NOMO-1 treated with DMSO at 0.1 percent for 48 hours (cell line): ENCODE results near the gene KDSR.

ENCODE experiments used
- DNase-seq: peaks from one replicate; lab custom pipeline; 2025; ENCODE audit not compliant: unreplicated experiment; lab: John Stamatoyannopoulos, UW

Gene KDSR

DNA sequence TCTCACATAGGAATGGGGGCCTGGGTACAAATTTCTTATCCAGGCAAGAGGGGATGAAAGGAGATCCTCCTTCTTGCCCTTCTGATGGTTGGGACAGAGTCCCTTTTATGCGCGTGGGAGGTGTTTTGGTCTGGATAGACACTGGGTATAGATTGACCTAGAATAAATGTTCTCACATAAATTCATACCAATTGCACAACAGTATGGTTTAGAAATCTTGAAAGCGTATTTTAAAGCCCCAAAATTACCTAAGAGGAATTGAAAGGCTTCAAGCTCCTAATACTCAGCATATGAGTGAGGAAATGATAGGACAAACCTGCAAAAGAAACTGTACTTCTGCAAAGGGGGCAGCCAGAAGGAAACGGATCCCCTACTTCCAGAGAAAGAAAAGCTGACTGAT is 44.8 kb downstream of the KDSR start:
- DNase-seq, result peak; percentile 85

DNA sequence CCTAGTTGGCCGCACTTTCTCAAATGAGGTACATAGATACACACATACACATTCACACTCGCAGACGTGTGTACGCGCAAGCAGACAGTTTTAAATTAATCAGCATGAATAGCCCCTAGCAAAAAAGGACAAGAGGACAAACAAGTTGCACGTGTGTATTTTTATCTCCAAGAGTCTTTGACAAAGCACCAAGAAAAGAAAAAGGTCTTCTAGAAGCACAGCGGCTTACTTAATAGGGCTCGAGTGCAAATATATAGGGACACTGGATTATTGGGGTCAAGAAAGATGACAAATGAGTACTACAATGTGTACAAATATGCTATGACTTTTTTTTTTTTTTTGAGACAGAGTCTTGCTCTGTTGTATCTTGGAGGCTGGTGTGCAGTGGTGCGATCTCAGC is 45.7 kb downstream of the KDSR start:
- DNase-seq, result no peak

DNA sequence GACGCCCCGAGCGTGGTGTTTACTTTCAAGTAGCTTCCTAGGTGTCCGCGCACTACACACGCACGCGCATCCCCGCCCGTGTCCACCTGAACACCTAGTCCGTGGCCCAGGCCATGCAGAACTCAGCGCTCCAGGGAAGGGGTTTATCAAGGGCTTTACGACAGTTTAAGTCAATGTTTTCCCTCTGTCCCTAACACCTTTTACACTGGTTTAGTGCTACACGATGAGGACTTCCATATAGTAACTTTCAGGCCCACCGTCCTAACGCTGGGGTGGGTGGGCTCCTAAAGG is 46.1 kb downstream of the KDSR start:
- DNase-seq, result no peak

DNA sequence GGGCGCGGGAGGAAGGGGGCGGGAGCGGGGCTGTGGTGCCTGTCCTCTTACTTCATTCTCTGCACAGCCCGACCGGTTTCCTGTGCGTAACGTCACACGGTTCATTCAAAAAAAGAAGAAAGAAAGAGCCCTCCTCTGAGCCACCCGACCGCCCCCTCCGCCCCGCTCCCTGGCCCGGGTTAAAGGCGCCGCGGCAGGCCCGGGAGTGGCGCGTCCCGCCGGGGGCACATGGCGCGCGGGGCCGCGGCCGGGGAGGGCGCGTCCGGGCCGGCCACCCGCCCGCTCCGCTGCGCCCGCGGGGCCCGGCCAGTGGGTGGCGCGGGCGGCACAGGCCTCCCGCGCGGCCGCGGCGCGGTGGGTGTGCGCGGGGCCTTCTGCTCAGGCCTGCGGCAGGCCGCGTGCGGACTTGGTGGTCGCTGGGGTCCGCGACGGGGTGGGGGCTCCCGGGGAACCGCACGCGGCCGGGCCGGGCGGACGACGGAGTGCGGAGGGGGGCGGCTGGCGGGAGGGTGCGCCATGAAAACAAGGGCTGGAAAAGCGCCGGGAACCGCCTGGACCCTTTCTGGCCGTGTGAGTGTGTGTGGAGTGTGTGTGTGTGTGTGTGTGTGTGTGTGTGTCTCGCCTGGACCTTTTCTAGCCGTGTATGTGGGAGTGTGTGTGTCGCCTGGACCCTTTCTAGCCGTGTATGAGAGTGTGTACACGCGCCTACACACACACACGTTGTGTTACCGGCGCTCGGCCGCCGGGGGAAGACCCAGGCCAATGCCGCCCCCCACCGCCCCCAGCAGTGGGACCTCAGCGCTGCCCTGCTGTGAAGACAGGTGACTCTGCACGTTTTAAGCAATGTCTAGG is 46.7 kb downstream of the KDSR start:
- DNase-seq, result peak; percentile 94

DNA sequence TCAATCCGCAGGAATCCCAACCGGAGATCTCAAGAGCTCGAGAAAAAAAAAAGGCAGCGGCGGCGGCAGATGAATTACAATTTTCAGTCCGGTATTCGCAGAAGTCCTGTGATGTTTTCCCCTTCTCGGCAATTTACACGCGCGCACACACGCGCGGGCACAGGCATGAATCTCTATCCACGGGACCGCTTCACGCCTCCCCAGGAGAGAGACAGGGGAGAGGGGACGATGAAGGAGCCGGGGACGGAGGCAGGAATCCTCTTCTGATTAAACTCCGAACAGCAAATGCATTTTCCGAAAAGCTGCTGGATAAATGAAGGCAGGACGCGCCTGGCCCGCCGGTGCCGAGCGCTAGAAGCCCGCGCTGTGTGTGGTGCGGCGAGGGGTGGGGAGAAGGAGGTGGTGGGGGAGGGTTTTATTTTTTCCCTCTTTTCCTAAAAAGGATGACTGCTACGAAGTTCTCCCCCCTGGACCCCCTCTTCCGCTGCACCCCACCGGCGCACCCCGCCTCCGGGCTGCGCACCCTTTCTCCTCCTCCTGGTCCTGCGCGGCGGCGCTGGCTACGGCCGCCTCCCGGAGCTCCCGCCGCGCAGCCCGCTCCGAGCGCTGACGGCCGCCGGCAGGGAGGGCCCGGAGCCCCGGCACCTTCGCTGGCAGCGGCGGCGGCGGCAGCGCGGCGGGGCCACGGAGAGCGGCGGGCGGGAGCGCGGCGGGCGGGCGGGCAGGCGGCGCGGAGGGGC is 47.5 kb downstream of the KDSR start, which contains the start of gene BCL2:
Gene BCL2, minus strand, starts transcription at position 387 of the 740 bp plus-strand sequence.
- DNase-seq, result peak; percentile 44

DNA sequence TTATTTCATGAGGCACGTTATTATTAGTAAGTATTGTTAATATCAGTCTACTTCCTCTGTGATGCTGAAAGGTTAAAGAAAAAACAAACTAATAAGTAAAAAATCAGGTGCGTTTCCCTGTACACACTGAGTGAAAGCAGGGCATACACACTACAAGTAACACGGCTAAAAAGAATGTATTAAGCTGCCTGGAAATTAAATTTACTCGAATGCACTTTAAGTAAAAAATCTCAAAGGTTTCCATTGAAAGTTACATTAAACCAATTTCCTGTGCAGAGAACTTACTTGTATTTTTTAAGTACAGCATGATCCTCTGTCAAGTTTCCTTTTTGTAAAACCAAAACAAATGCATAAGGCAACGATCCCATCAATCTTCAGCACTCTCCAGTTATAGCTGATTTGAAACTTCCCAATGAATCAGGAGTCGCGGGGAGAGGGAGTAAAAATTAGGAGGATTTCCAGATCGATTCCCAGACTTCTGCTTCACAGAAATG is 48.1 kb downstream of the KDSR start:
- no peak for DNase-seq

DNA sequence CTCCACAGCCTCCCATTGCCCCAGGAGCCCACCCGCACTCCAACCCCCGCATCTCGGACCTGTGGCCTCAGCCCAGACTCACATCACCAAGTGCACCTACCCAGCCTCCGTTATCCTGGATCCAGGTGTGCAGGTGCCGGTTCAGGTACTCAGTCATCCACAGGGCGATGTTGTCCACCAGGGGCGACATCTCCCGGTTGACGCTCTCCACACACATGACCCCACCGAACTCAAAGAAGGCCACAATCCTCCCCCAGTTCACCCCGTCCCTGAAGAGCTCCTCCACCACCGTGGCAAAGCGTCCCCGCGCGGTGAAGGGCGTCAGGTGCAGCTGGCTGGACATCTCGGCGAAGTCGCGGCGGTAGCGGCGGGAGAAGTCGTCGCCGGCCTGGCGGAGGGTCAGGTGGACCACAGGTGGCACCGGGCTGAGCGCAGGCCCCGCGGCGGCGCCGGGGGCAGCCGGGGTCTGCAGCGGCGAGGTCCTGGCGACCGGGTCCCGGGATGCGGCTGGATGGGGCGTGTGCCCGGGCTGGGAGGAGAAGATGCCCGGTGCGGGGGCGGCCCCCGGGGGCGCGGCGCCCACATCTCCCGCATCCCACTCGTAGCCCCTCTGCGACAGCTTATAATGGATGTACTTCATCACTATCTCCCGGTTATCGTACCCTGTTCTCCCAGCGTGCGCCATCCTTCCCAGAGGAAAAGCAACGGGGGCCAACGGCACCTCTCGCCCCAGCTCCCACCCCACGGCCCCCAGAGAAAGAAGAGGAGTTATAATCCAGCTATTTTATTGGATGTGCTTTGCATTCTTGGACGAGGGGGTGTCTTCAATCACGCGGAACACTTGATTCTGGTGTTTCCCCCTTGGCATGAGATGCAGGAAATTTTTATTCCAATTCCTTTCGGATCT is 48.8 kb downstream of the KDSR start:
- DNase-seq, result peak; percentile 89

DNA sequence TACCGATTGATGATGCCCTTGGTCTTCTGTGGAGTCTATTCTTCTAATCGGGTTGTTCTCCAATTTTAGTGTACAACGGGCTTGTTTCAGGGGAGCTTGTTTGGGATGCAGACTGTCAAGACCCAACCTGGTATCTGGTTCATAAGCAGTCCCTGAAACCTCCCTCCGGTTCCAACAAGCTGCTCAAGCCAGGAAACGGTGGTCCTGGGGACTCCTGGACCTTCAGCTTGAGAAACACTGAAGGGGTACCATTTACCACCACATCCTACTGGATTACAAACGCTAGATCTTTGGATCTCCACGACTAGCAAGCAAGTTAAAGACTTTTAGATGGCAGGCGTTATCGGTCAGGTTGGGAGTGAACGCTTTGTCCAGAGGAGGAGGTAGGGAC is 49.5 kb downstream of the KDSR start:
- no peak for DNase-seq

DNA sequence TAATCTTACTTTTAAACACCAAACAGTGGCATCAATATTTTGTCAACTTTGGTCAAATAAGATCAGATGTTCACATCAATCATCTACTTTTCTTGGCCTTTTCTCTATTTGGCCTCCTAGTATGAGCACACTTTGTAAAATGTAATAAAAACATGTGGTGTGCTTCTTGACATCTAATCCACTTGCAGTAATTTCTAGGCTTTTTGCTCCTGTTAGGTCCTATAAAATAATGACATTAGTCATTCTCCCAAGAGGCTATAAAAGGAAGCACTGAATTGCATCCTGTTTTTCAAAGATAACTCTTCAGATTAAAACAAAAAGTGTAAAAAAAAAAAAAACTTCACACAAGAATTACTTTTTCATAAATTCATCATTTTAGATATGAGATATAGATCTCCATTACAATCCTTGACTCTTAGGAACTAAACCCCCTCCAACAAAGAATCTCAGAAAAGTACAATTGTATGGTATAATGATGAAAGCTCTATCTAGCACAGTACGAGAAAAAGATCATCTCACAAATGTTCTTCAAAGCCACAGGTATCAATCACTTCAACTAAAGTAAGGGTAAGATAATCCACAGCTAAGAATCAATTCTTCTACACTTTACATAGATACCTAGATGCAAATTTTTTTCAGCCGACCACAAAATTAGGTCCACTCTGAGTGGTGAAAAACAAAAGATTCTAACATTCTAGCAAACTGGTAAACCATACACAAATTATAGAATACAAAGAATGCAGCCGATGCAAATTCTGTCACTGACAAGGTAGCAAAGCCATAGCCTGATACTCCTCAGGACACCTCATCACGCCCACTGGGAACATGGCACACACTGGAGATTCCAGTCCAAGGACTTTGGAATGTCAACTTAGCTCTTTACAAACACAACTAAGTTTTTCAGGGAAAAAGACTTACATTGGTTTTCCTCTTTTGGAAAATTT is 50.1 kb downstream of the KDSR start:
- DNase-seq, result peak; percentile 15

DNA sequence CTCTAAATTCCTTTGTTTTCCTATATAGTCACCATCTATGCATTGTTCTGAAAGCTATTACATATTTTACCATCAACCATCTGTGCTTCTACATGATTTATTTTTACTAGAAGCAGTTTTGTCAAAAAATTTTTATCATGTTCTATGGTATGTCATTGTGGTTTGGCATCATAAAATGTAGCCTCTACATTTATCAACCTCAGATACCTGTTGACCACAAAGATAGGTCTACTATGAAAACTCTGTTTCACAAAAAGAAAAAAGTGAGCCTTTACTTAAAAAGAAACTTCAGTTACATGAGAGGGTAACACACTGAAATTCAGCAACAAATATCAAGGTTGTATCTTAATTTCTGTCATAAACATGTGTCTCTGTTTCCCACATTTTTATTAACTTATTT is 51.1 kb downstream of the KDSR start:
- DNase-seq, result no peak

DNA sequence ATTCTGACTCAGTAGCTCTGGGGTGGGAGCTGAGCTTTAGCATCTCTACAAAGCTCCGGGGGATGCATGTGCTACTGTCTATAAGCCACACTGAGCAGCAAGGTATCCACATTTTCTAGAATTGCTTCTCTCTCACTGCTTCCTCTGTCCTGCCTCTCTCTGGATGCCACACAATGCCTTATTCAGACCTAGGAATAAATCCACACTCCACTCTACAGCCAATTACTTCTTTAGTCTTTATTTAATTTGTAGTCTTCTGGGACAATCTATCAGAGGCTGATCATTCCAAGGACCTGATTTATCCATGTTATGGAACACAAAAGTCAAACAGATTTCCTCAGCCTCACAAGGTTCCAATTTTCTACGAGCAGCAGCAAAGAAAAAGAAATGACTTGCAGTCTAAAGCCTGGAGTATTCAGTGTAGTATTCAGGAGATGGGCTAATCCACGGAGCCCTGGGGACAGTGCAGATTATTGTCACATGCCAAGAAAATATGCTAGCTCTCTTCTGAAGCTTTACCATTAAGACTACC is 51.8 kb downstream of the KDSR start:
- DNase-seq, result no peak

DNA sequence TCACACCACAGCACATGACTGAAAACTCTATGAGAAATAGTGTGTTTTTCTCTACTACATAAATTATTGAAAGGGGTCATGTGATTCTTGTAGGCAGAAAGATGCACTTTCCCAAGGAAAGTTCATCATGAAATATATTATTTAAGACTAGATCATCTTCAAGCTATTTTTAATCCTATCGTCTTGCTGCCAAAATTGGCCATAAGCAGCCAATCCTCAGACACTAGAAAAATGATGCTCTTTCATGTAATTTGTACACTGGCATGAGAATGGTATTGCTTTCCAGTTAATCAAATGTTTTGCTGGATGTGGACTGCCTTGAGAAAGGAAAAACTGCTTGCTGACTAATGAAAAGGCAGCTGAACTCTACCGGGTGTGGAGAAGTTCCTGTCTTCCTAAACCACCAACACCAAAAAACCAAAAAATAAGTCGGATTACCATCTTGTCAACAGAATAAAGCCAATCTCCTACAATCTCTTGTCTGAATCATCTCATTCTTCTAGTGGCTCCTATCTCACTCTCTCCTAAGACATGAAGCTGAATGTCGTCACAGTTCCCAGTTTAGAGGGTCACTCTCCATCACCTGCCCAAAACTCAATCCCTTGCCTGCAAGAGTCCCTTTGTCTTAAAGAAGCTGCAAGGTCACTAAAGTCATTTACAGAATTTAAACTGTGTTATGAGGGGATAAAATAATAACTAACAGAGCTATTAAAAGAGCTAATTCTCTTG is 52.8 kb downstream of the KDSR start:
- no peak for DNase-seq

DNA sequence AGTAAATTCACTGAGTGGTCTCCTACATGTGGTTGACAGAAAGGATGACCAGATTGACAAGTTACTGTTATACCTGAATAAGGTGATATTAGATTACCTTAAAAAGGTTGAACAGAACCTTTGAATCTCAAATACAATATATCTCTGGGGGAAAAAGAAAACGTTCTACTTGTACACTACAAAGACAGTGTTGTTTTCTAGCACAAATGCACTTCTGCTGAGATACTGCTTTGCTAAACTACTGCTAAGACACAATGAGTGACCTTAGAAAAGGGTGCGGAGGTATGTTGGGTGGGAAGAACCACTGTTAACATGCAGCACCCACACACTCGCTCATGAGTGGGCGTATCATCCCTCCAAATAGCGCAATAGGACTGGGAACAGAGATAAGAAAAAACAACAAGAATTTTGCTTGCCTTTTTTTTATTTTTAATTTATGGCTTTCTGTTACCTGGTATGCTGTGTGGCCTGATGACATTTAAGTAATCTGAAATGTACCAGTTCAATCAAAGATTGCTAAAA is 53.5 kb downstream of the KDSR start:
- no peak for DNase-seq

DNA sequence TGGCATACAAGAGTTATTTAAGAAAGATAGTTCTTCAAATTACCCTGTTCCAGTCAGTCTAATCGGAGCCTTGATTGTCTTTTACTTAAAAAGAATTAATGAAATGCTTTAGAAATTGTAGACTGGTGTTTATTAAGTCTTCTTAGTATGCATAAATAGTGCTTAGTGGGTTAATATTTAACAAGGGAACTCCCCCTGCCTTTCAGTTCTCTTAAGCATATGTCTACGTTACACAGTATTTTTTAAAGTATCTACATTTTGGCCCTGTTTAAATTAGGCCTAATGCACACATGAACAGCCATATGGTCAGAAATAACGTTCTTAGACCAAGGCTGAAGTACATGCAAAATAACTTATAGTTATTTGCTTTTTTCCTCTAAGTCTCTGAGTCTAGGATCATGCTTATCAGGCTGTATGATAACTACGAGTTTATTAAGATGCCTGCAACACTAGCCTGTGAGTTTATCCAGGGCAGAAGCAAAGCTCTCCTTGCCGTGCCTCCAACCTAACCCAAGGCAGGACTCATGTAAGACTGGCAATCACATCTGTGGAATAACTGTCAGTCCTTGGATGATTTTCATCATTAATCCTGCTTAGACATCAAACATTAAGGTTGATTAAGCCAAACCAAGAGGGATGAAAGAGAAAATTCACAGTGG is 54.1 kb downstream of the KDSR start:
- DNase-seq, result no peak

DNA sequence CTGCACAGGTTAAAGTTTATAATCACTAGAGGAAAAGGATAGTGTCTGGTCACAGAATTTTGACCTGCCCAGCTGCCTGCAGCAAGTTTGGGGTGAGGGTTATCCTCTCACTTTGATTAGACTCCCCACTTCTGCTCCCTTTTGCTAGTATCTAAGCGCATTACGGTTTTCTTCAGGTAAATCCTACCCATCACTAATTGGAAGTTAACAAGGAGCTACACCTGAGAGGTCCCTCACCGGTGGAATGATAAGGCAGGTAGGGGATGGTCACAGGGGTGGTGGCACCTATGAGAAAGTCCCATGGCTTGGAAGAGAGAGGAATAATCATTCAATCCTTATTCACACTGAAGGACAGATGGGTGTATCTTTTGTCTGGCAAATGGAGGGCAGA is 55.0 kb downstream of the KDSR start:
- DNase-seq, result no peak

DNA sequence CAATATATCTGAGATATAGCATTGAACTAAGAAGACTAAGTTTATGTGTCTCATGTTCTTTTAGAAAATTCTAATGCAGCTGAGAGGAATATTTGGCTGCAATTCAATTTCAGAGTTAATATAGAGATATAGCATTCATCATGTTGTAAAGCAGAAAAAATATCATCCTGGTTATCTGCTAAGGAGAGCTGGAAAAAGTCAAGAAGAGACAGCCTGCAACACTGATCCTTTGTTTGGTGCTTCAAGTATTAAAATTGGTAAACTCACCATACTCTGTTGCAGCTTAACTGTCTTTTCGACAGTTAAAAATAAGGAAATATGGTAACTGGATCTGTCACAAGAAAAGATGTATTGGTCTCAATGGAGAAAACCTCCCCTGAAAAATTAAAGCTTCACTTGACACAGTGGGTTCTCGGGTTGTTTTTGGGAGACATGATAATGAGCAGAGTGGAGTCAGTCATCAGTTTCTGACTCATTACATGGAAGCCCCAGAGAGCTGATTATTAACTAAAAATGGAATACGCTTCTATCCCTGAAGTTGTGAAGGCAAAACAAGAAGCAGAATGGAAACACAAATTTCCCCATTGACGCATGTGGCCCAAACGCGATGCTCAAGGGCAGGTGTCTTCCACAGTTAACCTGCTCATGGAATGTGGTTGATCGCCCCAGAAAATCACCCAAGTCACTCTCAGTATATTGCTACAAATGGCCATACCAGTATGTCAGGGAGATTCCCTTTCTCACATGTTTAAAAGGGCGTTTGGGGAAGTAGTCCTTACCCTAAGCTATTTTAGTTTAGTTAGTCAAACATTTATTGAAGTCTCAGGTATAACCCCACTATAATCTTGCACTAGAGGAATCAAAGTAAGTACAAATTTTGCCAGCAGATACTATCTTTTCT is 55.6 kb downstream of the KDSR start:
- no peak for DNase-seq

DNA sequence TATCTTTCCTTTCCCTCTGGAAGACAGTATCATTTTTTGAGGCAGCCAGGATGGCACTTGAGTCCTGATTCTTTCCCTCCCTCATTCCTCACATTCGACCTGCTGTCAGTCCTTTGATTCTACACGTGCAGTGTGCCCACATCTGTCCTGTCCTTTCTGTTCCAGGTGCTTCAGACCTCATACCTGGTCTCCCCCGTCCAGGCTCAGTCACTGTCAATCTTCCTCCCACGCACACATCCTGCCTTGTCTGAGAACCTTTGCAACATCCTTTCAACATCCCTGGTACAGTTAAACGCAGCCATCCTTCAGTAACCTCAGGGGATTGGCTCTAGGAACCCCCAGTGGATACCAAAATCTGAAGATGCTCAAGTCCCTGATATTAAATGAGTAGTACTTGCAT is 57.6 kb downstream of the KDSR start:
- DNase-seq, result no peak
